Ureter (tissue), 1 donor: ENCODE data around the gene FUT9. TPM values are rescaled to one million over a fixed set of nuclear protein-coding genes. Genes with fewer than 3 reads are reported as not detected.

ENCODE experiments used
- DNase-seq: peaks from one replicate; pipeline ENCODE4 v3.0.0-alpha.2; 2020; ENCODE audit warnings: low spot score
- total RNA-seq: library from RNA; stranded (reverse); gene quantifications from one replicate; pipeline ENCODE4 v1.2.4, GENCODE V29; 2023
- donor health status: DM: yes; HTN: yes; CAD: no.

The FUT9 gene
- total RNA-seq: 6.7 TPM

DNA sequence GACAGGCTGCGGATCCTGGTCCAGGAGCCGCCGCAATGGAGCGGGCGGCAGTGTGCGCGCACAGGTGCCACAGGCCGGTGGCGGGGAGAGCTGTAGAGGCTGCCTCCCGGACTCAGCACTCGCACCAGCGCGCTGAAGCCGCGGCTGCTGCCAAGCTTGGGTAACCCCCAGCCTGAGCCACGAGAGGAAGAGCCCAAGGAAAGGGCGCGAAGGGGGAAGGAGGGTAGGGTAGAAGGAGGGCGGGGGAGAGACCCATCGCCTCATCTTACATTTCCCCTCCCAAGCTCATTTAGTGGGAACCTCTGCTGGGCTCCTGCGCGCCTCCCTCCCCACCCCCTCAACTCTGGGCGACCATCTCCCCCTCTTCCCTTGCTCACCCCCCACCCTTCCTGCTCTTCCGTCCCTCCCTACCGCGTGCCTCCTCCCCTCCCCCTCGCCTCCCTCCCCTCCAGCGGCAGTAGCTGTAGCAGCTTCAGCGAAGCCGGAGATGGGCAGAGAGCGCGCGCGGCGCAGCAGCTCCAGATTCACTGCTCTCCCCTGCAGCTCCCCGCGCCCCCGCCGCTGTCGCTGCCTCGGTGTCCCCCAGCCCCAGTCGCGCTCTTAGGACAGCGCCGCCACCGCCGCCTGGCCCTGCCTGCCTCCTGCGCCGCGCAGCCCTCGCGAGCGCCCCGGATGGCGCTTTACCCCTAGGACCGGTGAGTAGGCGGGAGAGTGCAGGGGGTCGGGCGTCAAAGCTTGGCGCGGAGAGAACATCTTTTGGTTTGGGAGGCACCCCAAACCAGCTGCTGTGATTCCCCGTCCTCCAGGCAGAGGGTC, at the start of gene FUT9:
TSS of gene FUT9 (plus strand) at position 457 of the 816 bp plus-strand sequence. CDS start 187,182 bp downstream, outside the sequence.
- peak; percentile 57 for DNase-seq

- DNase-seq: no peak
These were observed 48.2 kb upstream of the FUT9 start for GRCh38 chr6:95967594-95967993.

- DNase-seq: no peak
These were observed 41.8 kb upstream of the FUT9 start for GRCh38 chr6:95973976-95974375.

DNA sequence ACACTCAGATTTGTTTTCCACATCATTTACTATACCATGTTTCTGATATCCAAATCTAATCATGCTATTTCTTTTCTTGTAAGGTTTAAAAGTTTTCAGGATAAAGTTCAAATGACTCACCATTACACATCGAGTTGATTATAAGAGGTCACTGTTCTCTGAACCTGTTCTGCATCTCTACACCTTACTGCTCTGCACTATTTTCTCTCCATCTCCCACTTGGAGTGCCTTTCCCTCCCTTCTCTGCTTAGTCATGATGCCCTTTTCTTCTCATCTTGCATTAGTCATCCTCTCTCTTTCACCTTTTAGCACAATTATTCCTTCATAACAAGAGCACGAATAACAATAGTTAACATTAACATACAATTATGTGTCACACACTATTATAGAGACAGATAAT, 37.5 kb upstream of the FUT9 start:
- DNase-seq: no peak

DNA sequence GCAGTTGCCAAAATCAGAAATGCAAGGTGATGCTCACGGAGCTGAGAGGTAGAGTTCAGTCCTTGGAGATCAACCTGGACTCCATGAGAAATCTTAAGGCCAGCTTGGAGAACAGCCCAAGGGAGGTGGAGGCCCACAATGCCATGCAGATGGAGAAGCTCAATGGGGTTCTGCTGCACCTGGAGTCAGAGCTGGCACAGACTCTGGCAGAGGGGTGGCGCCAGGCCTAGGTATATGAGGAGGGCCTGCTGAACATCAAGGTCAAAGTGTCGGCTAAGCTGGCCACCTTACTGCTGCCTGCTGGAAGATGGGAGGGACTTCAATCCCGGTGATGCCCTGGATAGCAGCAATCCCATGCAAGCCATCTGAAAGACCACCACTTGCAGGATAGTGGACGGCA, 23.9 kb upstream of the FUT9 start:
- DNase-seq: no peak

- no peak for DNase-seq
These were observed 21.6 kb upstream of the FUT9 start for GRCh38 chr6:95994151-95994550.

GRCh38 chr6:95998133-95998532, 17.6 kb upstream of the FUT9 start:
- no peak for DNase-seq

DNA sequence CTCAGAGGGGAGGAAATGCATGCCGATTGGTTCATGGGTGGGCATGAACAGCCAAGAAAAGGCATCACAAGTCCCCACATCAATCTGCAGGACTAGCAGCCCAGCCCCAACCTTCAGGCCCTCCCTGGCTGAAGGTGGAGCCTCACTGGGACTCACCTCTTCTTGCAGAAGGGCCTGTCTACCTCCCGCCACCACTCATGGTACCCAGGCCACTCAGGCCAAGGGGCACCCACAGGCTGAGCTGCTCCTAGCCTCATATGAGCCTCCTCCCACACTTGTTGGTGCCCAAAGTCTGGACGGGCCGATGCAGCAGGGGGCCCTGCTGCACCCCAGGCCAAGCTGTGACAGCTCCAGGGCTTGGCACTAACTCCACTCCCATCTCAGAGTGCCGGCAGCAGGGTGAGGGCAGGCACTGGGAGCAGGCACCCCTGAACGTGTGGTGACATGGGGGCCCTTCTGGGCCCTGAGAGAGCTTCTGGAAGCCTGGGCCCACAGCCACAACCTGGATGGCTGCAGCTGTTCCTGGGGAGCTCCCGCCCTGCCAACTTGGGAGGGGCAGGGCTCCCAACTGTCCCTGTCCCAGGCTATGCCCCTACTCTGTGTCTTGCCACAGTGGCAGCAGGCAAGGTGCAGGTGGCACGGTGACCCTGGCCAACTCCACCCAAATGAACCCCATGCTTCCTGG, 13.7 kb upstream of the FUT9 start:
- DNase-seq: no peak

GRCh38 chr6:96002576-96002910, 13.2 kb upstream of the FUT9 start:
- no peak for DNase-seq

DNA sequence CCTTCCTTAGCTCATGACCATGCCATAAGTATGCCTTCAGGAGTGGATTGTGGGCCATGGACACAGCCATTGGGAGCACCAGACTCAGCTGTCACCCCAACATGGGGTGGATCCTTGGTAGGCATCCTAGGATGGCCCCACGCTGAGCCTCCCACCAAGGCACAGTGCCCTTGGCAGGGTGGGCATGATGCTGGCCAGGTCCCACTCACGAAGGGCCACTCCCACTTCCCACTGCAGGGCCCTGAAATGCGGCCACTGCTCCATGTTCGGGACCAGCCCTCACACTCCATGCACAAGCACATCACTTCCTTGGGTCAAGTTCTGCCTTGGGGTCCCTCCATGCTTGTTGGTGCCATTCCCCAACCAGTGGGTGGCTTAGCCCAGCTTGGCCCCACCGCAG, 12.9 kb upstream of the FUT9 start:
- no peak for DNase-seq

- no peak for DNase-seq
These were observed 8.1 kb upstream of the FUT9 start for GRCh38 chr6:96007663-96008062.

DNA sequence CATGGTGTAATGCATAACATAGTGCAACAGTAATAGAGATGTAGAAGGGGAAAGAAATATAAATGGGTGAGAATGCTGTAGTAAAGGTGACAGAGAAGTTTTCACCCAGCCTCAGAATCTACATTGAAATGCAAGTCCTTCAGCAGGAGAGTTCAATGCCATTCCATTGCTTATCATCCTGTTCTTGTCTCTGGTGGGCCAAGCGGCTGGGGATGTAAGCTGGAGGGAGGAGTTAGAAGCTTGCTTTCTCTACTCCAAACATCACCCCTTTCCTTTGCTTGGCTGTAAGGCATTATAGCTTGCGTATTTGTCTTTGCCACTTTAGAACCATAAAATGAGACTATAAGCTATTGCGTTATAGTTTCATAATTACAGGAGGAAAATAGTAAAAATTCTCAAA, 2.2 kb upstream of the FUT9 start:
- DNase-seq: no peak

- no peak for DNase-seq
These were observed 792 bp upstream of the FUT9 start for GRCh38 chr6:96014846-96015517.

- DNase-seq: no peak
These were observed 728 bp downstream of the FUT9 start for GRCh38 chr6:96016334-96017069.

GRCh38 chr6:96017070-96017359, 1.2 kb downstream of the FUT9 start:
- DNase-seq: no peak

GRCh38 chr6:96022225-96022624, 6.5 kb downstream of the FUT9 start:
- DNase-seq: no peak

GRCh38 chr6:96032661-96033060, 16.9 kb downstream of the FUT9 start:
- no peak for DNase-seq

- no peak for DNase-seq
These were observed 35.8 kb downstream of the FUT9 start for GRCh38 chr6:96051555-96051954.

- no peak for DNase-seq
These were observed 42.3 kb downstream of the FUT9 start for GRCh38 chr6:96058082-96058481.

- DNase-seq: no peak
These were observed 43.8 kb downstream of the FUT9 start for GRCh38 chr6:96059586-96059985.

- DNase-seq: no peak
These were observed 44.5 kb downstream of the FUT9 start for GRCh38 chr6:96060249-96060648.

DNA sequence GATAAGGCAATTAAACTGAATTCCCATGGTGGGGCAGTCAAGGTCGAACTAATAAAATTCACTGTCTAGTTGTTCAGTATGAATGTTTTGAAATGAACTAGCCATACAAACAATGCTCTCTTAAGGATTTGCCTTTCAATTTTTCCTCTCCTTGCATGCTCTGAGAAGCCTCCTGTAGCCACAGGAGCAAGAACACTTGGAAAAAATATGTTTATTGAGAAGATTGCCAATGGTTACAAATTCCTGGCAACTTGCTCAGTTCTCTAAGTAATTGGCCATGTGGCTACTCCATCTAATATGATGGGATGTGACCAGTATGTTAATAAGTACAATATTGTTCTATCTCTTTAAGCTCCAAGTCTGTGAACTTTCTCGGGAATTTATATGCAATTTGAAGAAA, 49.4 kb downstream of the FUT9 start:
- no peak for DNase-seq
